Activated T-helper 2 cell treated with anti-CD3 and anti-CD28 coated beads, Interferon-gamma antibody, Interleukin-2, Interleukin-4, amounts not matched to agents 10 μg/mL and 5 μg/mL and 100 μg/mL, durations not matched to agents 14 hours and 24 hours and 36 hours (primary cell): ENCODE measurements around the gene KCNN3. TPM values are rescaled to one million over a fixed set of nuclear protein-coding genes. Genes with fewer than 3 reads are reported as not detected.

Experiments used
- DNase-seq: peaks from one replicate; pipeline ENCODE4 v3.0.0; 2021; ENCODE audit warnings: low spot score
- H3K27ac Mint-ChIP-seq: one replicate; pipeline ENCODE4 v1.8.0; 2021; ENCODE audit warnings: mixed read lengths
- H3K27me3 Mint-ChIP-seq: one replicate; pipeline ENCODE4 v1.8.0; 2021; ENCODE audit warnings: low read depth, mixed read lengths
- H3K36me3 Mint-ChIP-seq: one replicate; pipeline ENCODE4 v1.8.0; 2021; ENCODE audit warnings: low read depth, mixed read lengths
- H3K4me1 Mint-ChIP-seq: one replicate; pipeline ENCODE4 v1.8.0; 2021; ENCODE audit warnings: low read depth, mixed read lengths
- H3K4me3 Mint-ChIP-seq: one replicate; pipeline ENCODE4 v1.8.0; 2021; ENCODE audit warnings: low read depth, mild to moderate bottlenecking, moderate library complexity, mixed read lengths
- H3K9me3 Mint-ChIP-seq: one replicate; pipeline ENCODE4 v1.8.0; 2021; ENCODE audit warnings: mixed read lengths
- intact Hi-C: fragments of 100-400 bp; cut with micrococcal nuclease; formaldehyde crosslinking; loops from one replicate; pipeline ENCODE4 v1.15.1; 2023
- total RNA-seq: library from RNA; stranded (reverse); gene quantifications from 2 replicates; pipeline ENCODE4 v1.2.3, GENCODE V29; 2022

Gene KCNN3
- total RNA-seq, 1 donor from 2014 or later = 0.91 TPM

GRCh38 chr1:154779551-154780189 lies 90.4 kb downstream of the KCNN3 start:
- Mint-ChIP-seq H3K27ac (no peak overlapping the region), H3K4me1 (peaks cover 22% of the 10 kb centered on the region), H3K9me3 (peaks cover 9% of the 10 kb centered on the region), H3K27me3 (no peaks in the 10 kb centered on the region), H3K36me3 (no peaks in the 10 kb centered on the region), H3K4me3 (no peak overlapping the region)
- DNase-seq = no peak
- intact Hi-C loops = no loop called here

- Mint-ChIP-seq H3K27me3 (no peaks in the 10 kb centered on the region), H3K27ac (no peak overlapping the region), H3K36me3 (no peaks in the 10 kb centered on the region), H3K4me3 (no peak overlapping the region), H3K4me1 (peaks cover 15% of the 10 kb centered on the region), H3K9me3 (peaks cover 9% of the 10 kb centered on the region)
- DNase-seq = no peak
- intact Hi-C loops = no loop called here
Observed at GRCh38 chr1:154778944-154779343, 91.1 kb downstream of the KCNN3 start.

GRCh38 chr1:154778275-154778674 lies 91.8 kb downstream of the KCNN3 start:
- intact Hi-C loops = no loop called here
- Mint-ChIP-seq H3K36me3 (no peaks in the 10 kb centered on the region), H3K9me3 (peaks cover 9% of the 10 kb centered on the region), H3K27ac (no peak overlapping the region), H3K27me3 (no peaks in the 10 kb centered on the region), H3K4me3 (no peak overlapping the region), H3K4me1 (peaks cover 8% of the 10 kb centered on the region)
- no peak for DNase-seq

- H3K4me3 Mint-ChIP-seq = no peak overlapping the region
Observed at GRCh38 chr1:154777781-154778180, 92.3 kb downstream of the KCNN3 start.

GRCh38 chr1:154777154-154777553 lies 92.9 kb downstream of the KCNN3 start:
- no peaks in the 10 kb centered on the region for H3K27me3 Mint-ChIP-seq
- intact Hi-C loops = no loop called here
- no peak for DNase-seq
- peaks cover 9% of the 10 kb centered on the region for H3K9me3 Mint-ChIP-seq
- H3K4me3 Mint-ChIP-seq = no peak overlapping the region
- H3K27ac Mint-ChIP-seq = peak overlapping the region; percentile 13
- peaks cover 9% of the 10 kb centered on the region for H3K4me1 Mint-ChIP-seq
- no peaks in the 10 kb centered on the region for H3K36me3 Mint-ChIP-seq

More at GRCh38 chr1:154777781-154778180, 92.3 kb downstream of the KCNN3 start:
- DNase-seq = no peak
- no peaks in the 10 kb centered on the region for H3K36me3 Mint-ChIP-seq
- no peak overlapping the region for H3K27ac Mint-ChIP-seq
- H3K4me1 Mint-ChIP-seq = peaks cover 8% of the 10 kb centered on the region
- peaks cover 9% of the 10 kb centered on the region for H3K9me3 Mint-ChIP-seq
- intact Hi-C loops = no loop called here
- no peaks in the 10 kb centered on the region for H3K27me3 Mint-ChIP-seq

- no peaks in the 10 kb centered on the region for H3K27me3 Mint-ChIP-seq
- H3K27ac Mint-ChIP-seq = no peak overlapping the region
- intact Hi-C loops = no loop called here
- DNase-seq = no peak
- H3K4me3 Mint-ChIP-seq = no peak overlapping the region
- H3K36me3 Mint-ChIP-seq = no peaks in the 10 kb centered on the region
- peaks cover 9% of the 10 kb centered on the region for H3K4me1 Mint-ChIP-seq
- peaks cover 9% of the 10 kb centered on the region for H3K9me3 Mint-ChIP-seq
Observed at GRCh38 chr1:154775621-154776605, 94.2 kb downstream of the KCNN3 start.

- Mint-ChIP-seq H3K36me3 (no peaks in the 10 kb centered on the region), H3K4me3 (no peak overlapping the region), H3K9me3 (peaks cover 7% of the 10 kb centered on the region), H3K4me1 (peaks cover 9% of the 10 kb centered on the region), H3K27me3 (no peaks in the 10 kb centered on the region), H3K27ac (no peak overlapping the region)
- intact Hi-C loops = no loop called here
- no peak for DNase-seq
Observed at GRCh38 chr1:154774175-154774855, 95.8 kb downstream of the KCNN3 start.

GRCh38 chr1:154773551-154773950 lies 96.5 kb downstream of the KCNN3 start:
- no peaks in the 10 kb centered on the region for H3K27me3 Mint-ChIP-seq
- no peak overlapping the region for H3K4me3 Mint-ChIP-seq
- H3K27ac Mint-ChIP-seq = no peak overlapping the region
- intact Hi-C loops = no loop called here
- peaks cover 9% of the 10 kb centered on the region for H3K4me1 Mint-ChIP-seq
- H3K9me3 Mint-ChIP-seq = no peaks in the 10 kb centered on the region
- H3K36me3 Mint-ChIP-seq = no peaks in the 10 kb centered on the region
- DNase-seq = no peak

- Mint-ChIP-seq H3K27ac (no peak overlapping the region), H3K27me3 (no peaks in the 10 kb centered on the region), H3K36me3 (no peaks in the 10 kb centered on the region), H3K4me3 (no peak overlapping the region), H3K9me3 (no peaks in the 10 kb centered on the region), H3K4me1 (peaks cover 9% of the 10 kb centered on the region)
- intact Hi-C loops = no loop called here
- DNase-seq = no peak
Observed at GRCh38 chr1:154772606-154773506, 97.2 kb downstream of the KCNN3 start.

- Mint-ChIP-seq H3K36me3 (no peaks in the 10 kb centered on the region), H3K27me3 (no peaks in the 10 kb centered on the region), H3K27ac (no peak overlapping the region), H3K9me3 (no peaks in the 10 kb centered on the region), H3K4me1 (peaks cover 3% of the 10 kb centered on the region), H3K4me3 (no peak overlapping the region)
- intact Hi-C loops = no loop called here
- DNase-seq = no peak
Observed at GRCh38 chr1:154772056-154772455, 98.0 kb downstream of the KCNN3 start.

GRCh38 chr1:154770897-154771594 lies 99.0 kb downstream of the KCNN3 start:
- intact Hi-C loops = no loop called here
- no peak for DNase-seq
- H3K4me1 Mint-ChIP-seq = peaks cover 2% of the 10 kb centered on the region
- no peaks in the 10 kb centered on the region for H3K27me3 Mint-ChIP-seq
- H3K36me3 Mint-ChIP-seq = no peaks in the 10 kb centered on the region
- no peaks in the 10 kb centered on the region for H3K9me3 Mint-ChIP-seq
- H3K27ac Mint-ChIP-seq = no peak overlapping the region
- H3K4me3 Mint-ChIP-seq = no peak overlapping the region
